Stimulated activated CD8-positive, alpha-beta memory T cell treated with anti-CD3 and anti-CD28 coated beads, Interleukin-15, amount 100 ng/mL, for 48 hours (primary cell): ENCODE data around the gene MAZ.
"Not testable (repeated sequence)": the region's sequence is repeated elsewhere in the genome, so short reads cannot be mapped to it uniquely, and the experiment has no call there.

Experiments used
- DNase-seq, 2 donors: peaks; one replicate each; pipeline ENCODE4 v3.0.0-alpha.2; 2020; ENCODE audit warnings: low read depth in 2 of 2

Gene MAZ

DNA sequence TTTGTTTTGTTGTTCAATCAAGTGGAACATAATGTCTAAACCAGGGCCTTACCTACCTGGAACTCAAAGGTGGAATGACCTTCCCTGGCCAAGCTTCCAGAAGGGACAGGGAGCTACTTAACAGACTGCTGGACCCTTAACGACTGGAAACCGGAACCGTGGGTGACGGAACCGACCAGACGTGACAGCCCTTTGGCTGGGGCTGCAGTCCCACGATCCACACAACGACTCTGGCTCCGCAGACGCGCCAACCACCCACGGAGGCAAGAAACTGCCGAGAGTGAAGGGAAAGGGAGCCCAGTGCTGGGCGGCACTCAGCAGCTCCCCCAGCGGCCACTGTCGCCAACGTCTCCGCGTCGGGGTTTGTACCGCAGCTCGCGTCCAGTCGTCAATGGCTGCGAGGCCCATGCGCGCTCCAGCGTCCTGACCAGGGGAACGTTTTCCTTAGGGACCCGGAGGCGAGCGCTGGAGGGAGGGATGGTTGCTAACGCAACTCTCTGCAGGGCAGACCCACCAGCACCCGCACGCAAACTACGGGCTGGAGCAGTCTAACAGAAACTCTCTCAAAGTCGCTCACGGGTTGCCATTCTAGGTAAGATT lies 21.3 kb upstream of the MAZ start:
- peak; percentile 53 to 64 for DNase-seq

DNA sequence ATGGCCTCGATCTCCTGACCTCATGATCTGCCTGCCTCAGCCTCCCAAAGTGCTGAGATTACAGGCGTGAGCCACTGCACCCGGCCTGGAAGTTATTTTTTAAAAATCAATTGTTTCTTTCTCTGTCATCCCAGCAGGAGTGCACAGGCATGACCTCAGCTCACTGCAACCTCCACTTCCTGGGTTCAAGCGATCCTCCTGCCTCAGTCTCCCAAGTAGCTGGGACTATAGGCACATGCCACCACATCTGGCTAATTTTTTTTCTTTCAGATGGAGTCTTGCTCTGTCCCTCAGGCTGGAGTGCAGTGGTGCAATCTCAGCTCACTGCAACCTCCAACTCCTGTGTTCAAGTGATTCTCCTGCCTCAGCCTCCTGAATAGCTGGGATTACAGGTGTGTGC lies 19.2 kb upstream of the MAZ start:
- not testable (repeated sequence) for DNase-seq

DNA sequence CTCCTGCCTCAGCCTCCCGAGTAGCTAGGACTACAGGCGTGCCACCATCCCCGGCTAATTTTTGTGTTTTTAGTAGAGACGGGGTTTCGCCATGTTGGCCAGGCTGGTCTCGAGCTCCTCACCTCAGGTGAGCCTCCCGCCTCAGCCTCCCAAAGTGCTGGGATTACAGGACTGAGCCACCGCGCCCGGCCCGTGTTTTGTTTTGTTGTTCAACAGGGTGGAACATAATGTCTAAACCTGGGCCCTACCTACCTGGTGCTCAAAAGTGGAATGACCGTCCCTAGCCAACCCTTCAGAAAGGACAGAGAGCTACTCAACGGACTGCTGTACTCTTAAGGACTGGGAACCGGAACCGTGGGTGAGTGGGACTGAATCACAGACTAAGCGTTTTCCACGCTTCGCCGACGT lies 16.6 kb upstream of the MAZ start:
- DNase-seq: no peak

DNA sequence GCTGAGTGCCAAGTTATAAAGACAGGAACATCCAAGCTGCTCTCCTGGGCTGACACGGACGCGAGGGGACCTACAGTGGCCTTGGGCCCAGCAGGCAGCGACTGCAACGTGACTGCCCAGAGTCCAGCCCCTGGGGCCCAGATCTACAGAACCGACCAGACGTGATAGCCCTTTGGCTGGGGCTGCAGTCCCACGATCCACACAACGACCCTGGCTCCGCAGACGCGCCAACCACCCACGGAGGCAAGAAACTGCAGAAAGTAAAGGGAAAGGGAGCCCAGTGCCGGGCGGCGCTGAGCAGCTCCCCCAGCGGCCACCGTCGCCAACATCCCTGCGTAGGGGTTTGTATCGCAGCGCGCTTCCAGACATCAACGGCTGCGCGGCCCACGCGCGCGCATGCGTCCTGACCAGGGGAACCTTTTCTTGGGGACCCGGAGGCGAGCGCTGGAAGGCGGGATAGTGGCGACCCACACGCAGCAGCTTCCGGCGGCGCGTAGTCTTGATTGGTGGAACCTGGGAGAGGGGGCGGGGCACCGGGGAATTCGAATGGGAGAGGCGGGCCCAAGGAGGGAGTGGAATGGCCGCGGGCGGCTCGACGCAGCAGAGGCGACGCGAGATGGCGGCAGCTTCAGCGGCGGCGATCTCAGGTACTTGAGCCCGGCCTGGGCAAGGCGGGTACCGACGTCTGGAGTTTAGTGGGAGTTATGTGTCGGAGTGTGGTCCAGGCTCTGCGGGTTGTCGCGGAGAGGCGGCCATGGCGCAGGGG lies 16.0 kb upstream of the MAZ start, which contains the start of gene KIF22:
KIF22 (plus strand) TSS at position 569 of the 766 bp plus-strand sequence; CDS start at position 578, 9 bp downstream.
- peak; percentile 100 for DNase-seq

DNA sequence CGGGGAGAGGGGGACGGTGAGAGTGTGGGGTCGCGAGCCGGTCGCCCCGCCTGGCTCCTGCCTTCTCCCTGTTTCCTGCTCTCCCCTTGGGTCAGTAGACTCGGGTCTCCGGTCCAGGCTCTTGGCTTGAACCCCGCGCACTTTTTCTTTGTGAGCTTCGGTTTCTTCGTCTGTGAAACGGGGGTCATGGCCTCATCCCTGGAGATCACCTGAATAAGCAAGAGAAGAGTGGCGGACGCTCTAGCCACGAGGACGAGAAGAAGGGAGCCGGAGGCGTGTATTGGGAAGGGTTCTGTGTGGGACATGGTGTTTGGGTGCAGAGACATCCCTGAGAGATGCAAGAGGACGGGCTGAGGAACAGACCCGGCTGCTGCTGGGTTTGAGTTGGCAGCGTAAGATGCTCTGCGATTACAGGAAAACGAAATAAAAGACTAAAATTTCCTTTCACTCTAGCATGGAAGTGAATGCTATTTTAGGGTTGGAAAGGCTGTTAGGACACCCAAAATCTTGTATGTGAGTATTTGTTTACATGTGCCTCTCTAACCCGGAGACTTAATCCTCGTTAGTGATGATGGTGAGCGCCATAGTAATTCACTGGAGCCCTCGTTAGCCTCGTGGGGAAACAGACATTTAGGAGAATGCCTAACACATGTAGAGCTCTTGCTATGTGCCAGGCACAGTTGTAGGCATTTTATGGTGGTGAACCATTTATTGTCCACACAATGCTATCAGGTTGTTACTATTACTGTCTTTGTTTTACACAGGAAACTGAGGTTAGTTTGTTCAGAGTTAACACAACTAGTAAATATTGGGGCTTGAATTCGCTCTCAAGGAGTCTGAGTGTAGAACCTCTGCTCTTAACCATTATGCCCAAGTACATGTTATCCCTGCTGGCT lies 15.1 kb upstream of the MAZ start:
- DNase-seq: no peak

DNA sequence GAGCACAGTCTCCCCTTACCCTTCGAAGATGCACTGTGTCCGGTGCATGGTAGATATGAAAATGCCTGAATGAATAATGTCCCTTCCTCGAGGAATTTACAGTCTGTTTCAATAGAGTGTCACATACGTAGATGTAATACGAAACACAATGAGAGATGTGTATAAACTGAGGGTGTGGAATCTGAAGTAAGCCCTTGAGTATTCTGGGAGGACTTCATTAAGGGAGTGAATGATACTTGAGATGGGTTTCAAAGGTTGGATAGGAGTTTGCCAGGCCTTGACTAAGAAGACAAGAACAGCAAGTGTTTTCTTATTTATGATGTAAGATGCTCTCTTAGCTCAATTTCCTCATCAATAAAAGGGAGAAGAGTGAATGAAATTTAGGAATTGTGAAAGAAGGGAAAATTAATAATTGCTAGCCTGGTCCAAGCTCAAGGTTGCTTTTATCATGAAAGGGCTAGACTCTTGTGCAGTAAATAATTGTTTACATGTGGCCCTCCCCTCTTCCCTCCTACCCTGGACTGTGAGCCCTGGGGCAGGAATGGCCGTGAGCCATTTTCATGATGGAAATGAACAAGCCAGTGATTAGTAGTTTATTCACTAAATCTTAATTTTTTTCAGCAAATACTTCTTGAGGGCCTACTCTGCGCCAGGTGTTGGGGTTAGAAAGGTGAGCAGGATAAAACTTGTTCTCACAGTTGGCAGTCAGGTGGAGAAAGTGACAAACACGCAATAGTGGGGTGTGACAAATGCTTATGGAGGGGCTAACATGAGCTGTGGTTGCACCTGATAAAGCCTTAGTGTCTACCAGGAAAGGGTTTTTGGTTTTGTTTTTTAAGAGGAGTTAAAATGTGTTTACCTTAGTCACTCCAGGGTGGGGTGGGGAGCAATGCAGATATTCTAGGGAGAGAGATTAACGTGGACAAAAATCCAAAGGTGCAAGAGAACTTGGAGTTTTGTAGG lies 14.2 kb upstream of the MAZ start:
- no peak for DNase-seq

DNA sequence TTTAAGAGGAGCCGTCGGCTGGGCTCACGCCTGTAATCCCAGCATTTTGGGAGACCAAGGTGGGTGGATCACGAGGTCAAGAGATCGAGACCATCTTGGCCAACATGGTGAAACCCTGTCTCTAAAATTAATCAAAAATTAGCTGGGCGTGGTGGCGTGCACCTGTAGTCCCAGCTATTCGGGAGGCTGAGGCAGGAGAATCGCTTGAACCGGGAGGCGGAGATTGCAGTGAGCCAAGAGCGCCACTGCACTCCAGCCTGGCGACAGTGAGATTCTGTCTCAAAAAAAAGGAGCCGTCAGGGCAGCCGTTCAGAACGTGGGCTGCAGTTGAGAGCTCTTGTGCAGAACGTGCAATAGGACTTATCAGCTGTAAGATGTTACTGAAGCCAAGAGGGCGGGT lies 13.2 kb upstream of the MAZ start:
- not testable (repeated sequence) for DNase-seq

DNA sequence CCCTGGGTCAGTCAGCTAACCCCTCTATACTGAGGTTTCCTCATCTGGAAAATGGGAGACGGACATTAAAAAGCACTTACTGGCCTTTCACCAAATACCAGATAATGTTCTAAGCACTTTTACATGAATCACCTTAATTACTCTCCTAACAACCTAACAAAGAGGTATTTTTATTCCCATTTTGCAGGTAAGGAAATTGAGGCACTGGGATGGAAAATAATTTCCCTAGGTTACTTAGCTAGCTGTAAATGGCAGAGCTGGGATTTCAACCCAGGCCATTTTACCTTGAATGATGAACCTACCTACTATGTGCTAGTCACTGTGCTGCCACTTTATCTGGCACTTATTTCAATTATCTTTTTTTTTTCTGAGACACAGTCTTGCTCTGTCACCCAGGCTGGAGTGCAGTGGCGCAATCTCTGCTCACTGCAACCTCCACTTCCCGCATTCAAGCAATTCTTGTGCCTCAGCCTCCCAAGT lies 12.1 kb upstream of the MAZ start:
- DNase-seq: no peak

DNA sequence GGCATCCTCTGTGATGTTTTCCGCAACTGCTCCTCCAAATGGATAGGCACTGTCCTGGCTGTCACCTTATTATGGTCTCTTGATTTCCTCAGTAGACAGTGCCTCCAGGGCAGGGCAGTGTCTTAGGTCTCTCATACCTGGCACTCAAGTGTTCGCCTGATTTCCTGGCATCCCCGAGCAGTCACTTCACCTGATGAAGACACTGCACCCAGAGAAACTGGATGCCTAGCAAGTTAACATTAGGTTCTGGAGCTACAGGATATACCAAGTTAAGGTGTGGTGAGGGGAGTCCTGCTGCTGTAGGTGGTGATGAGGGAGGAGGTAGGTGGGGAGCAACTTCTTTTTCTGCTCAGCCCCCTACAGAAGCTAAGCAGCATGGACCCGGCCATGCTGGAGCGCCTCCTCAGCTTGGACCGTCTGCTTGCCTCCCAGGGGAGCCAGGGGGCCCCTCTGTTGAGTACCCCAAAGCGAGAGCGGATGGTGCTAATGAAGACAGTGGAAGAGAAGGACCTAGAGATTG lies 3.9 kb upstream of the MAZ start:
- DNase-seq: no peak

DNA sequence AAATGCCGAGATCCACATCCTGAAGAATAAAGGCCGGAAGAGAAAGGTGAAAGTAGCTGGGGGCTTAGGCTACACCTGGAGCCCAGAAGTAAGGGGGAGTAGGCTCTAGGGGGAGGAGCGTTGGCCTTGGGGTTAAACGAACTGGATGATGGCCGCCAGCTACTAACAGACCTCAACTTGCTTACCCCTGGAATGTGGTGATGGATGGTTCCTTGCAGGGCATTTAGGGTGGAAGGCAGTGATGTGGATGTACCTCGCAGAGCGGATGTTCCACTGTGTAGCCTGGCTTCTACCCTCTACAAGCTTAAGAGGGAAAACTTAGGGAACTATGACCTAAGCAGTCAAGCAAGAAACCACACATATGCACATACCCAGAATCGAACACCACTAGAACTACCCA lies 2.3 kb upstream of the MAZ start:
- DNase-seq: no peak

DNA sequence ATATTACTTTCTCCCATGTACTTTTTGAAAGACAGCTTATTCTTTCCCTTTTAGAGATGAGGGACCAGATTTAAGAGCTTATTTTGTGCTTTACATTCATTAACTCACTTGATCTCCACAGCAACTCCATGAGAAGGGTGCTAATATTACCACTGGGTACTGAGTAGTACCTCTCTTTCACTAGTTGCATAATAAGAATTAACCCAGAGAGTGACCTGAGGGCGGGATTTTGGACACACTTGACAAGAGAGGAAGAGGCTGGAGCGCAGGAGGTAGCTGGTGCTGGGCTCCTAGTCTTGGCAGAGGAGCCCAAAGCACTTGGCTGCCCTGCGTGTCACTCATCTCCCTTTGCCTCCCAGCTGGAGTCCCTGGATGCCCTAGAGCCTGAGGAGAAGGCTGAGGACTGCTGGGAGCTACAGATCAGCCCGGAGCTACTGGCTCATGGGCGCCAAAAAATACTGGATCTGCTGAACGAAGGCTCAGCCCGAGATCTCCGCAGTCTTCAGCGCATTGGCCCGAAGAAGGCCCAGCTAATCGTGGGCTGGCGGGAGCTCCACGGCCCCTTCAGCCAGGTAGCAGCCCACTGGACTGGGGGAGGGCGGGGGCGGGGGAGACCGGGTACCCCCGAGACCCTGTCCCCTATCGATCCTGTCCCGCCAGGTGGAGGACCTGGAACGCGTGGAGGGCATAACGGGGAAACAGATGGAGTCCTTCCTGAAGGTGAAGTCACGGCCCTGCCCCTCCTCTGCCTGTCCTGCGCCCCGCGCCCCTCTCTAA lies 1.7 kb upstream of the MAZ start:
- DNase-seq: no peak

DNA sequence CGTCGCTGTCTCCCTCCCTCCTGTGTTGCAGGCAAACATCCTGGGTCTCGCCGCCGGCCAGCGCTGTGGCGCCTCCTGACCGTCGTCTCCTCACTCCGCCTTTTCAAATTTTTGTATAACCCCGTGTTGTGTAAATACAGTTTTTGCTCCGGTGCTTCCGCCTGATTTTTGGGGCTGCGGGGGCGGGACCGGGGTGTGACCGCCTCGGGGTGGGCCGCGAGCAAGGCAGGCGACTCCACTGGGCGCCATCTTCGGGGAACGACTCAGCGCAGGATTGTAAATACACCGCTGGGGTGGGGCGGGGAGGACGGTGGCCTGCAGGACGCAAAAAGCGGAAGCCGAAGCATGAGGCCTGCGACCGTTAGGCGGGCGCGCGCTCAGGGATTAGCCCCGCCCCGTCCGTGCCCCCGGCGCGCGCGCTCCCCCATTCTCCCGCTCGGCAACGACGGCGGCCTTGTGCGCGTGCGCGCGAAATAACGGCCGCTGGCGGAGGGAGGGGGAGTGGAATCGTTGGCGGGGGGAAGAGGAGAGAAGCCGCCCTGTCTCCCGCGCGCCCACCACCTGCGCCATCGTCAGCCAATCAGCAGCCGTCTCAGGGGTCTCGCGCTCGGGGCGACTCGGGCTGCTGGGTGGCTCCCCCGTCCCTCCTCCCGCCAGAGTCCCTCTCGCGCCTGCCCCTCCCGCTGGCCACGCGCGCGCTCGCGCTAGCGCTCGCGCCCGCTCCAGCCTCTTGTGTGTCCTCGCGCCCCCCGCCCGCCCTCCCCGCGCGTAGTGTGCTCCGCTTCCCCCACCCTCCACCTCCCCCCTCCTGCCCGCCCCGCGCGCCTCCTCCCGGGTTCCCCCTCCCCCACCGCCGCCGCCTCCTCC lies 864 bp upstream of the MAZ start:
- DNase-seq: peak; percentile 95 to 98

DNA sequence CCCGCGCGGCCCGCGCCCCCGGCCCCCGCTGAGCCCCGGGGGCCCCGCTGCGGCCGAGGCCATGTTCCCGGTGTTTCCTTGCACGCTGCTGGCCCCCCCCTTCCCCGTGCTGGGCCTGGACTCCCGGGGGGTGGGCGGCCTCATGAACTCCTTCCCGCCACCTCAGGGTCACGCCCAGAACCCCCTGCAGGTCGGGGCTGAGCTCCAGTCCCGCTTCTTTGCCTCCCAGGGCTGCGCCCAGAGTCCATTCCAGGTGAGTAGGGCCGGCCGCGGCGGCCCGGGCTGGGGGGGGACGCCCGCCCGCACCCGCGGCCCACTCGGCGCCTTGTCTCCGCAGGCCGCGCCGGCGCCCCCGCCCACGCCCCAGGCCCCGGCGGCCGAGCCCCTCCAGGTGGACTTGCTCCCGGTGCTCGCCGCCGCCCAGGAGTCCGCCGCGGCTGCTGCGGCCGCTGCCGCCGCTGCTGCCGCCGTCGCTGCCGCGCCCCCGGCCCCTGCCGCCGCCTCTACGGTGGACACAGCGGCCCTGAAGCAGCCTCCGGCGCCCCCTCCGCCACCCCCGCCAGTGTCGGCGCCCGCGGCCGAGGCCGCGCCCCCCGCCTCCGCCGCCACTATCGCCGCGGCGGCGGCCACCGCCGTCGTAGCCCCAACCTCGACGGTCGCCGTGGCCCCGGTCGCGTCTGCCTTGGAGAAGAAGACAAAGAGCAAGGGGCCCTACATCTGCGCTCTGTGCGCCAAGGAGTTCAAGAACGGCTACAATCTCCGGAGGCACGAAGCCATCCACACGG lies 504 bp downstream of the MAZ start:
- DNase-seq: peak in 1 of 2 donors; percentile 58

DNA sequence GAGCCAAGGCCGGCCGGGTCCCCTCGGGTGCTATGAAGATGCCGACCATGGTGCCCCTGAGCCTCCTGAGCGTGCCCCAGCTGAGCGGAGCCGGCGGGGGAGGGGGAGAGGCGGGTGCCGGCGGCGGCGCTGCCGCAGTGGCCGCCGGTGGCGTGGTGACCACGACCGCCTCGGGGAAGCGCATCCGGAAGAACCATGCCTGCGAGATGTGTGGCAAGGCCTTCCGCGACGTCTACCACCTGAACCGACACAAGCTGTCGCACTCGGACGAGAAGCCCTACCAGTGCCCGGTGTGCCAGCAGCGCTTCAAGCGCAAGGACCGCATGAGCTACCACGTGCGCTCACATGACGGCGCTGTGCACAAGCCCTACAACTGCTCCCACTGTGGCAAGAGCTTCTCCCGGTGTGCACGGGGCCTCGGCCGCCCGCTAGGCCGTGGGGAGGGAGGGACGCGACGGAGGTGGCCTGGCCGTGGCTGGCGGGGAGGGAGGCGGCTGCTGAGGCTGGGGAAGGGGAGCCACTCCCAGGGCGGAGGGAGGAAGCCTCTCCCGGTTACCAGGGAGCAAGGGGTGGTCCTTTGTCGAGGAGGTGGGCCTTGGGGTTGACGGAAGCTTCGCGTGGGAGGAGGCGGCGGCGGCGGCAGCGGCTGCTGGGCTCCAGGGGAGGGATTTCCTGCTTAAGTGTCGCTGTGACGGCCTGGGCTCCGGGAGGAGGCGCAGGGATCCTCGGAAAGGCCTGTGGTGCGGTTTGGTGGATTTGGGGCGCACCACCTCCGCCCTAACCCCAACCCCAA lies 1.3 kb downstream of the MAZ start:
- DNase-seq: peak; percentile 88 to 90

DNA sequence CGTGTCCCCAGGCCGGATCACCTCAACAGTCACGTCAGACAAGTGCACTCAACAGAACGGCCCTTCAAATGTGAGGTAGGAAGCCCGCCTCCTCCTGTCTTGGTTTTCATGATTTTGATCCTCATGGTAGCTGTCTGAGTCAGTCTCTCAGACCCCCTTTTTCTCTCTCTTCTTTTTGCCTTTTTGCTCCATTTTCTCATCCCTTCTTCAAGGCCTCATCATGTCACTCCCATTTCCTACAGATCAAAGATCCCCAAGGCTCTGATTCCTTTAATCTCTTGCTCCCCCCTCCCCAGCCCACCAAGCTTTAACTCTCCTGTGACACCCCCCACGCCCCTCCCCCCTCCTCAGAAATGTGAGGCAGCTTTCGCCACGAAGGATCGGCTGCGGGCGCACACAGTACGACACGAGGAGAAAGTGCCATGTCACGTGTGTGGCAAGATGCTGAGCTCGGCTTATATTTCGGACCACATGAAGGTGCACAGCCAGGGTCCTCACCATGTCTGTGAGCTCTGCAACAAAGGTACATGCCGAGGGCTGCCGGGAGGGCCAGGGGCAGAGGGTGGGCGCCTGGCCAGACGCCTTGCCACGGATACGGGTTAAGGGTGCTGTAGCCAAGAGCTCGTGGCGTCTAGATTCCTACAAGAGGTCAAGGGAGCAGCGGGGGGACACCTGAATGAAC lies 2.0 kb downstream of the MAZ start:
- DNase-seq: no peak

DNA sequence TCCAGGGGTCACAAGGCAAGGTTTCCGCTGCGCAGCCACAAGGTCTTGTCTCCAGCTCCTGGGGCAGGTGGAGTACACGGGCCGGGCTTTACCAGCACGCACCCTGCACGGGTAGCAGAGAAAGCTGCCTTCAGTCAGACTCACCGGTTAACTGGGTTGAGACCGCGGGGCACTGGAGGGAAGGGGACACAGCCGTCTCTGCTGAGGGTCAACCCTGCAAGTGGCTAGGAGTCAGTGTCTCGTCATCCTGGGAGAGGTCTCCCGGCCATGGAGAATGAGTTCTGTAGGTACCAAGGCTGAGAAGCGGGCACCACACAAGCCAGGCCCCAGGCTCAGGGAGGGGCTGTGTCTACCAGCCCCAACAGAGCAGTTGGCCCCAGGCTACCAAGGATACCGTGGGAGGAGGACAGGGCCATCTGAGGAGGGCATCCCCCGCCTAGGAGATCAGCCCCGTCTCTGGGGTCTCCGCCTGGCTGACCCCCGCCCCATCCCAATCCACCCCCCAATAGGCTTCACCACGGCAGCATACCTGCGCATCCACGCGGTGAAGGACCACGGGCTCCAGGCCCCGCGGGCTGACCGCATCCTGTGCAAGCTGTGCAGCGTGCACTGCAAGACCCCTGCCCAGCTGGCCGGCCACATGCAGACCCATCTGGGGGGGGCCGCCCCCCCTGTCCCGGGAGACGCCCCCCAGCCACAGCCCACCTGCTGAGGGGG lies 2.9 kb downstream of the MAZ start:
- no peak for DNase-seq
